NCI-H1105 treated with DMSO at 0.1 percent for 48 hours (cell line): ENCODE data around the gene IFITM10.

Experiments
- DNase-seq: peaks from one replicate; lab custom pipeline; 2025; lab: John Stamatoyannopoulos, UW

IFITM10 gene

GRCh38 chr11:1750481-1750839 lies at the start of gene IFITM10:
Gene IFITM10, minus strand, starts transcription at chr11:1750595. Its CDS starts 153 bp downstream, at chr11:1750442.
- DNase-seq = no peak

- no peak for DNase-seq
Measured at GRCh38 chr11:1797391-1798125, 47.2 kb upstream of the IFITM10 start.

- no peak for DNase-seq
Measured at GRCh38 chr11:1796413-1797011, 46.1 kb upstream of the IFITM10 start.

DNA sequence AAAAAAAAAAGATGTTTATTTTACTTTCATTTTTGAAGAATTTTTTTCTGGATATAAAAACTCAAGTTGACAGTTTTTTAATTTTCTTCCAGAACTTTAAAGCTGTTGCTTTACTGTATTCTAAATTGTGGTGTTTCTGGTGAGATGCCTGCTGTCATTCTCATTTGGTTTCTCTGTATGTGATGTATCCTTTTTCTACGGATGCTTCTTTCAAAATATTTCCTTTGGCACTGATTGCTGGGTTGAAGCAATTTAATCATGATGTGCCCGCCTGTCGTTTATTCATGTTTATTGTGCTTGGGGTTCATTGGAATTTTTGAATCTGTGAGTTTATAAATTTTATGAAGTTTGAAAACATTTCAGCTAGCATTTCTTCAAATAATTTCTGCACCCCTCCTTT lies 42.7 kb upstream of the IFITM10 start:
- DNase-seq = no peak

DNA sequence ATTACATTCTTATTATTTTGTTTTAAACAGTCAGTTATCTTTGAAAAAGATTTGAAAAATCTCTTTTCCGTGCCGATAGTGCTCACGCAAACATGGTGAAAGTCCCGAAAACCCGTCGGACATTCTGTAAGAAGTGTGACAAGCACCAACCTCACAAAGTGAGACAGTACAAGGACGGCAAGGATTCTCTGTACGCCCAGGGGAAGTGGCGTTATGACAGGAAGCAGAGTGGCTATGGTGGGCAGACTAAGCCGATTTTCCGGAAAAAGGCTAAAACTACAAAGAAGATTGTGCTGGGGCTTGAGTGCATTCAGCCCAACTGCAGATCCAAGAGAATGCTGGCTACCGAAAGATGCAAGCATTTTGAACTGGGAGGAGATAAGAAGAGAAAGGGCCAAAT lies 42.1 kb upstream of the IFITM10 start:
- DNase-seq = no peak

GRCh38 chr11:1791912-1792311 lies 41.5 kb upstream of the IFITM10 start:
- DNase-seq = no peak

DNA sequence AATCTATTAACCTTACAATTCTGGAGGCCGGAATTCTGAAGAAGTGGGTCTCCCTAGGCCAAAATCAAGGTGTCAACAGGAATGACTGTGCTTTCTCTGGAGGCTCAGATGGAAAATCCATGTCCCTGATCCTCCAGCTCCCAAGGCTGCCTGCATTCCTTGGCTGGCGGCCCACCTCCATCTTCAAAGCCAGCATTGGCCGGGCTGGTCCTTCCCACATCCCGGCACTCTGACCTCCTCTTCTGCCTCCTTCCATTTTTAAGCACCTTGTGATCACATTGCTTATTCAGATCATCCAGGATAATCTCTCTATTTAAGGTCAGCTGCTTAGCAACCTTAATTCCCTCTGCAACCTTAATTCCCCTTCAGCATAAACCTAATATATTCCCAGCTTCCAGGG lies 36.1 kb upstream of the IFITM10 start:
- no peak for DNase-seq

- no peak for DNase-seq
Measured at GRCh38 chr11:1785749-1786413, 35.5 kb upstream of the IFITM10 start.

DNA sequence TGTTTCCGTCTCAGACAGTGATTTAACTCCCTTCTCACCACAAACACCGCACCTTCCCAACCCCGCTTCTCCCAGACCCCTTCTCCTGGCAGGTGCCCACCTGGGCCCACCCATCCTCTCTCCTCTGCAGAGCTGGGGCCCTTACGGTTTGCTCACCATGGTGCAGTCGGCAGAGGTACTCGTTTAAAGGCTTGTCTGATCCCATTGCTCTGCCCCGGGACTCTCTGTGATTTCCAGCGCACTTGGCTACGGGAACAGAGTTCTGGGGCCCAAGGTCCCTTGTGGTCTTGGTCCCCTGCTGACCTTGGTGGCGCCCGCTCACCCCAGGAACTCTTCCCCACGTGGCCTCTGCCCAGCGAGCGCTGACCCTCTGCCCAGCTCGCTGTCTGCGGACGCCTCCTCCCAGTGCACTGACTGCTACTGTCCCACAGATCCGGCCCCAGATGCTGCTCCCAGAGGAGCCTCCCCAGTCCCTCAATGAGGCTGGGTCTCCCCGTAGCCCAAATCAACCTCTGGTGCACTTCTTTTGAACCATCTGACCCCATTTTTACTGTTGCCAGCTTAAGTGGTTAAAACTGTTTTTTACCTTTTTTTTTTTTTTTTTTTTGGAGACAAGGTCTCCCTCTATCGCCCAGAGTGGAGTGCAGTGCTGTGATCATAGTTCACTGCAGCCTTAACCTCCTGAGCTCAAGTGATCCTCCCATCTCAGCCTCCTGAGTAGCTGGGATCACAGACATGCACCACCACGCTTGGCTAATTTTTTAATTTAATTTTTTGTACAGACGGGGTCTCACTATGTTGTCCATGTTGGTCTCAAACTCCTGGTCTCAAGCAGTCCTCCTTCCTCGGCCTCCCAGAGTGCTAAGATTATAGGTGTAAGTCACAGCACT lies 34.6 kb upstream of the IFITM10 start:
- no peak for DNase-seq

- no peak for DNase-seq
Measured at GRCh38 chr11:1783725-1784529, 33.5 kb upstream of the IFITM10 start.

GRCh38 chr11:1782831-1783724 lies 32.7 kb upstream of the IFITM10 start:
- DNase-seq = no peak

DNA sequence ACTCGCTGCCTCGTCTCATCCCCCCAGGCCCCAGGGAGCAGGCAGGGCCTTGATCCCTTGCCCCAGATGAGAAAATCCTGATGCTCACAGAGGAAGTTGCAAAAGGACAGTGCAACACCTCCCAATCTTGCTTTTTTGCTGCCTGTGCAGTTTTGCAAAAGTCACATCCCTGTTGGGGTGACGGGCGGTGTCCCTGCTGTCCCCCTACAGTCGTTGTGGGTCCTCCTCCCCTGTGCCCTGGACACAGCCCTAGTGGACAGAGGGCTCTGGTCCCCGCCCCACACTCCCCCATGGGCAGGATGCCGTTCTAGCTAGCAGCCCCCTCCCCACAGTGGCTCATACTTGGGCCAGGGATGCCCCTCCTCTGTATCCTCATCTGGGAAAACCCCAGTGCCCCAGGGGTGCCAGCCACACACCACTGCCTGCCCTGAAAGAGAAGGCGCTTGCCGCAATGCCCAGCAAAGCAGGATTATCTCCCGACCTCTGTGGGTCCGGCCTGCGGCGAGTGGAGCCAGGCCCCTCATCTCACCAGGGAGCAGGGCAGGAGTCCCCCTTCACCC lies 31.7 kb upstream of the IFITM10 start:
- DNase-seq = no peak

- no peak for DNase-seq
Measured at GRCh38 chr11:1781593-1781975, 31.2 kb upstream of the IFITM10 start.

- no peak for DNase-seq
Measured at GRCh38 chr11:1780700-1781592, 30.6 kb upstream of the IFITM10 start.

DNA sequence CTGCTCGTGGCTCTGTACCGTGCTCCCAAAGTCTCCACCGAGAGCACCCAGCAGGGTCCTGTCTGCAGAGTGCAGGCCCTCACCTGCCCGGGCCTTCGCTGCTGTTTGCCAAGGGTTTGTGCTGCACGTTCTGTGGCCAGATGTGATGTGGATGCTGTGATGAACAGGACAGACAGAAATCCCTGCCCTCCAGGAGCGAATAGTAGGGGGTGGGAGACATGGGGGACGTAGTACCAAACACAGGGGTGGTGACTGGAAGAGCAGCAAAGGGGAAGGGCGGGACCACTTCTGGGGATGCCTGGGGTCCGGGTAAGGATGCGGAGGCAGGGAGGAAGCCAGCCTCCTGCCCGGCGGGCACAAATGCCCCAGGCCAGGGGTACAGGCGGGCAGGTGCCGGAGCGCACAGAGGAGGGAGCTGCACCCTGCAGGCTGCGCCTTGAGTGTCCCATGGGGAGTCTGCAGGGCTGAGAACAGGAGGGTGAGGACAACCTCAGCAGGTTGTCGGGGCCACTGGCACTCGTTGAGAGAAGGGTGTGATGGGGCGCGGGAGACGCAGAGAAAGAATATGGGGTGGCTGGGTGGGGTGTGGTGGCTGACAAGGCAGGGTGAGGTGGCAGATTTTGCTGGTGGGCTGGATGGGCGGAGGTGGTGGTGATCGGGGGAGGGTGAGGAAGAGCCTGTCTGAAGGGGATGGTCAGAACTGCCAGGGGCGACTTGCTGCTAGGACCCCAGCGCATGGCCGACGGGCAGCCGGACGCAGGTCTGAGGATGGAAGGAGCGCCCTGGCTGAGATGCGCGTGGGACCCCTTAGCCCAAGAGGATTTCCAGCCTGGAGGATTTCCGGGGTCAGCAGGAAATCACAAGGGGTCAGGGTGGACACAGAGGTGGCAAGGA lies 29.7 kb upstream of the IFITM10 start:
- no peak for DNase-seq

GRCh38 chr11:1779034-1779805 lies 28.8 kb upstream of the IFITM10 start:
- no peak for DNase-seq
